HG03520 (cell line): Measurements from ENCODE around the gene TMPRSS13.
"Not testable (repeated sequence)": the region's sequence is repeated elsewhere in the genome, so short reads cannot be mapped to it uniquely, and the experiment has no call there.

ENCODE experiments used
- ATAC-seq: cut with Tn5 transposase; IDR thresholded peaks from one replicate; pipeline ENCODE4 v1.9.1; 2021; ENCODE audit warnings: mild to moderate bottlenecking, moderate library complexity; ENCODE audit not compliant: unreplicated experiment

Gene TMPRSS13

GRCh38 chr11:117950993-117951961, 22.1 kb upstream of the TMPRSS13 start:
- ATAC-seq = no peak

- ATAC-seq = no peak
Measured at GRCh38 chr11:117950301-117950700, 21.1 kb upstream of the TMPRSS13 start.

- no peak for ATAC-seq
Measured at GRCh38 chr11:117949062-117949461, 19.9 kb upstream of the TMPRSS13 start.

GRCh38 chr11:117948466-117948865, 19.3 kb upstream of the TMPRSS13 start:
- not testable (repeated sequence) for ATAC-seq

- ATAC-seq = not testable (repeated sequence)
Measured at GRCh38 chr11:117947751-117948150, 18.5 kb upstream of the TMPRSS13 start.

GRCh38 chr11:117946842-117947526, 17.8 kb upstream of the TMPRSS13 start:
- ATAC-seq = peak; percentile 54

- no peak for ATAC-seq
Measured at GRCh38 chr11:117946156-117946841, 17.1 kb upstream of the TMPRSS13 start.

- ATAC-seq = no peak
Measured at GRCh38 chr11:117945047-117945810, 16.0 kb upstream of the TMPRSS13 start.

GRCh38 chr11:117944554-117944953, 15.4 kb upstream of the TMPRSS13 start:
- no peak for ATAC-seq

- ATAC-seq = no peak
Measured at GRCh38 chr11:117941976-117942654, 12.9 kb upstream of the TMPRSS13 start.

GRCh38 chr11:117941163-117941707, 12.0 kb upstream of the TMPRSS13 start:
- no peak for ATAC-seq

- ATAC-seq = no peak
Measured at GRCh38 chr11:117940736-117941135, 11.5 kb upstream of the TMPRSS13 start.

- ATAC-seq = no peak
Measured at GRCh38 chr11:117936973-117937372, 7.8 kb upstream of the TMPRSS13 start.

GRCh38 chr11:117934526-117935307, 5.5 kb upstream of the TMPRSS13 start:
- no peak for ATAC-seq

GRCh38 chr11:117933930-117934329, 4.7 kb upstream of the TMPRSS13 start:
- no peak for ATAC-seq

- ATAC-seq = no peak
Measured at GRCh38 chr11:117933475-117933874, 4.3 kb upstream of the TMPRSS13 start.

GRCh38 chr11:117932947-117933346, 3.7 kb upstream of the TMPRSS13 start:
- ATAC-seq = no peak

GRCh38 chr11:117932426-117932825, 3.2 kb upstream of the TMPRSS13 start:
- ATAC-seq = no peak

- no peak for ATAC-seq
Measured at GRCh38 chr11:117931971-117932370, 2.8 kb upstream of the TMPRSS13 start.
